ENCODE results near the gene LSP1. TPM values are rescaled to one million over a fixed set of nuclear protein-coding genes. Genes with fewer than 3 reads are reported as not detected.

The LSP1 gene
- total RNA-seq, 1 donor from 2014 or later: not detected

GRCh38 chr11:1927026-1927847, 74.4 kb downstream of the LSP1 start:
- no peak for DNase-seq (ENCODE audit: low read depth)

GRCh38 chr11:1927848-1928469, 75.1 kb downstream of the LSP1 start:
- no peak for DNase-seq (ENCODE audit: low read depth)

- no peak for DNase-seq (ENCODE audit: low read depth)
Measured at GRCh38 chr11:1928470-1928890, 75.6 kb downstream of the LSP1 start.

DNA sequence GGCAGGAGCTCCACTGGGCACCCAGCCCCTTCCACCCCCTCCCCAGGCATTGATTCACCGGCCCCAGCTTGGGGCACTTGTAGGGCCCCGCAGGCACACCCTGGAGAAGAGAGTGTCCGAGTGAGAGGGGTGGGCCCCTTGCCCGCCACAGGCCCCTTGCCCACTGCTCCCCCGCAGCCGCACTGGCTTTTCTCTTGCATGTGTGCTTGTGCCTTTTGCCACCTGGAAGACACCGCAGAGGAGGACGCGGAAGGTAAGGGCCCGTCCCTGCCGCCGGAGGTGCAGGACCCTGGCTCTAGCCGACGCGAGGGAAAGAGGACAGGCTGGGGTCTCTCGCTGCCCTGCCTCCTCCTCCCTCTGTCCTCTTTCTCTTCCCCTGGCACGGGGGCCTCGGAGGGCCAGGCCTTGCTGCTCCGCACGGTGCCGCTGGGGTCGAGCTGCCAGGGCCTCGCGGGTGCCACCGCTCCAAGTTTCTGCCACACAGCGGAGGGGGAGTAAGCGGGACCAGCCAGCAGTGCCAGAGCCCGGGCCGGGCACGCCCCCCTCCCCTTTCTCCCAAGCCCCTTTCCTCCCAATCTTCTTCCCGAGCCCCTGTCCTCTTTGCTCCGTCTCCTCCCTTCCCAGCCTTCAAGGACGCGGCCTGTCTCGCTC, 76.1 kb downstream of the LSP1 start:
- no peak for DNase-seq (ENCODE audit: low read depth)

GRCh38 chr11:1929621-1930461, 77.0 kb downstream of the LSP1 start:
- DNase-seq (ENCODE audit: low read depth): no peak

DNA sequence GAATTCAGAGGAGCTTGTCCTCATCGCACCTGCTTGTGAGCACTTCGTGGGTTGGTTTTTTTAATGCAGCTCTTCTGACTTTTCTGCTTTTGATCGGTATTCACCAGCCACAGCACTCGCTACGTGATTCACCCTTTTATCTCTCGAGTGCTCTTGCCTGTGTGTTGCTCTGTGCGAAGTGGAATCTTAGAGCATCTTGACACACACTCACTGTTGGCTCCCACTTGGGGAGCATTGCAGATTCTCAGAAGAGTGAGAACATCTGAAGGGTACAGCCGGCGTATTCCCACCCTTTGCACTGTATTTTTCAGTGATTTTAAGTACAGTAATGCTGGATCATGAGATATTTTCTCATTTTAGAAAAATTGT, 77.6 kb downstream of the LSP1 start:
- DNase-seq (ENCODE audit: low read depth): no peak

- DNase-seq (ENCODE audit: low read depth): no peak
Measured at GRCh38 chr11:1931341-1932104, 78.6 kb downstream of the LSP1 start.

DNA sequence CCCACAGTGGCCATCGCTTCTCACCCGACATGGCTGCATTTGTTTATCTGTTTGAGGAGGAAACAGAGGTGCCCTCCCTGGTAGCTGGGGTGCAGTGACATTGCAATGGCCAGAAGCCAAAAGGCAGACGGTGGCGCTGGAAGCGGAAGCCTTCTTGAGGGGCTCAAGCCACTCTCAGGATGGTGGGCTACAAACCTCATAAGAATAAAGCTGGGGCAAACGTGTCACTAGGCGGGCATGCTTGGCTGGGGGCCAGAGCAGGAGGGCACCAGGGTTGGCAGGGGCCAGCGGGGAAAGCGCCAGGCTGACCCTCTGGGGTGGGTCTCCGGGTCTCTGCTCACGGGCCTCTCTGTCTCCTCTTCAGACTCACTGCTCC, 79.2 kb downstream of the LSP1 start:
- DNase-seq (ENCODE audit: low read depth): no peak

DNA sequence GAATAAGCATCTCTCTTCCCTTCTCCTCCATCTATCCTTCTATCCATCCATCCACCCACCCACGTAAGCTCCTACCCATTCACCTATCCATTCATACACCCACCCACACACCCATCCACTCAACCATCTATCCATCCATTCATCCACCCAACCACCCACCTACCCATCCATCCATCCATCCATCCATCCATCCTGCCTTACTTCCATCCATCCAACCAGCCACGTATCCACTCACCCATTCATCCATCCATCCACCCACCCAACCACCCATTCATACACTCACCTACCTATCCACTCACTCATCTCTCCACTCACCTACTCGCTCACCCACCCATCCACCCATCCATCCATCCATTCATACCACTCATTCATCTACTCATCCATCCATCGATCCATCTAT, 79.8 kb downstream of the LSP1 start:
- no peak for DNase-seq (ENCODE audit: low read depth)

DNA sequence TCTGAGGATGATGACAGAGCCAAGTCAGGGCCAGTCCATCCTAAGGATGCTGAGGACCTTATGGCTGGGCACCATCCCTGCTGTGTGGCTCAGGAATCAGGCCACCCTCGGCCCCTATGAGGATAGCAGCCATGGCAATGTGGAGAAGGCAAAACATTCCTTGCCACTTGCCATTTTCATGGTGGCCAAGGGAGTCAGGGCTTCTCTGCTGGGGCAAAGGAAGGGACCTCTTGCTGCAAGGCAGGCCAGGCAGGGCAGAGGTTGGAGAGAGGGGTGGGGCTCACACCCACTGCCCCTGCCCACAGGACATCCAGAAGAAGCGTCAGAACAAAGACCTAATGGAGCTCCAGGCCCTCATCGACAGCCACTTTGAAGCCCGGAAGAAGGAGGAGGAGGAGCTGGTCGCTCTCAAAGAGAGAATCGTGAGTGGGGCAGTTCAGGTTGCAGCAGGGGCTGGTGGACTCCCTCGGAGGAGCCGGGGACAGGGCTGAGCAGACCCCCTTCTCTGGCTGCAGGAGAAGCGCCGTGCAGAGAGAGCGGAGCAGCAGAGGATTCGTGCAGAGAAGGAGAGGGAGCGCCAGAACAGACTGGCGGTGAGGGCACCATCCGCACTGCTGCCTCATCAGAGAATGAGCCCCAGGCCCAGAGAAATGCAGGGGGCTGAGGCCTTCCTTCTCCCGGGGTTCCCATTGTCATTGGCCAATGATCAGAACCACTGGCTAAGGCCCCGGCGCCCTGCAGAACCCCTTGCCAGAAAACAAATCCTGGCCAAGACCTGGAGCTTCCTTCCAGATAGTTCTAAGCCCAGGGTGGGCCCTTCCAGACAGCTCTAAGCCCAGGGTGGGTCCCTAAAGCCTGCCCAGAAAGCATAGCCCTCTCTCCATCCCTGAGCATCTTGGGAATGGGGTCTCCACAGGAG, 80.8 kb downstream of the LSP1 start:
- DNase-seq (ENCODE audit: low read depth): no peak

GRCh38 chr11:1934335-1935155, 81.7 kb downstream of the LSP1 start:
- DNase-seq (ENCODE audit: low read depth): no peak

- no peak for DNase-seq (ENCODE audit: low read depth)
Measured at GRCh38 chr11:1935156-1936071, 82.5 kb downstream of the LSP1 start.

GRCh38 chr11:1936072-1936780, 83.3 kb downstream of the LSP1 start:
- DNase-seq (ENCODE audit: low read depth): no peak

GRCh38 chr11:1936781-1937615, 84.1 kb downstream of the LSP1 start:
- no peak for DNase-seq (ENCODE audit: low read depth)

GRCh38 chr11:1937616-1938342, 84.9 kb downstream of the LSP1 start:
- no peak for DNase-seq (ENCODE audit: low read depth)
